GM20000 (cell line): ENCODE data around the gene TMEM258.

ENCODE experiments used
- DNase-seq: peaks from one replicate; pipeline ENCODE4 v3.0.0; 2012; ENCODE audit warnings: low spot score
- TF ChIP-seq, protein P1 (sequence below): IDR thresholded peaks from 2 replicates; pipeline ENCODE4 v1.5.1; 2012; ENCODE audit warnings: mild to moderate bottlenecking, control low read depth; ENCODE audit errors: extremely low read depth, missing control alignments

TMEM258 gene

DNA sequence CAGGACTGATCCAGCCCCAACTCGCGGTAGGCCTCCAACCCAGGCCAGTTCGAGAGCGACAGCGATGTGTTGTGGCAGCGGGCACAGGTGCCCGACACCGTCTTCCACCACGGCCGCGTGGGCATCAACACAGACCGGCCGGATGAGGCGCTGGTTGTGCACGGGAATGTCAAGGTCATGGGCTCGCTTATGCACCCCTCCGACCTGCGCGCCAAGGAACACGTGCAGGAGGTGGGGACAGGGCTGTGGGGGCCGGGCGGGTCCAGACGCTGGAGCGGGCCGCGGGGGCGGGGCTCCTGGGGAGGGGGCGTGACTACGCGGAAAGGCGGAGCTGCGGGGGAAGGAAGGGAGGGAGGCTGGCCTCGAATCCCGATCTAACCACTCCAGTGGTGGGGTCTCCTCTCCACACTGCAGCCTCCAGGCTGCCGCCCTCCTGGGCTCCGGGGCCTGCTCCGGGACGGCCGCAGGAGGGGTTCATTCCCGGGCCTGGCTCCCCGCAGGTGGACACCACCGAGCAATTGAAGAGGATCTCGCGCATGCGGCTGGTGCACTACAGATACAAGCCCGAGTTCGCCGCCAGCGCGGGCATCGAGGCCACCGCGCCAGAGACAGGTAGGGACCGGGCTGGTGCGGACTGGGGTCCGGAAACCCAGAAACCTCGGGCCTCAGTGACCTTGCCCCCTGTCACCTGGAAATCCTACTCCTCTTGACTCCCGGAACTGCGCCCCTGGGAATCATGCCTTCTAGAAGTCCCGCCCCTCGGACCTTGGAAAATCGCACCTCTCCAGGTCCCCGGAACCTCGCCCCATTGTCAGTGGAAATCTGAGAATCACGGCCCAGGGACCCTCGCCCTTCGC is 14.9 kb downstream of the TMEM258 start:
- TF ChIP-seq, protein P1, sequence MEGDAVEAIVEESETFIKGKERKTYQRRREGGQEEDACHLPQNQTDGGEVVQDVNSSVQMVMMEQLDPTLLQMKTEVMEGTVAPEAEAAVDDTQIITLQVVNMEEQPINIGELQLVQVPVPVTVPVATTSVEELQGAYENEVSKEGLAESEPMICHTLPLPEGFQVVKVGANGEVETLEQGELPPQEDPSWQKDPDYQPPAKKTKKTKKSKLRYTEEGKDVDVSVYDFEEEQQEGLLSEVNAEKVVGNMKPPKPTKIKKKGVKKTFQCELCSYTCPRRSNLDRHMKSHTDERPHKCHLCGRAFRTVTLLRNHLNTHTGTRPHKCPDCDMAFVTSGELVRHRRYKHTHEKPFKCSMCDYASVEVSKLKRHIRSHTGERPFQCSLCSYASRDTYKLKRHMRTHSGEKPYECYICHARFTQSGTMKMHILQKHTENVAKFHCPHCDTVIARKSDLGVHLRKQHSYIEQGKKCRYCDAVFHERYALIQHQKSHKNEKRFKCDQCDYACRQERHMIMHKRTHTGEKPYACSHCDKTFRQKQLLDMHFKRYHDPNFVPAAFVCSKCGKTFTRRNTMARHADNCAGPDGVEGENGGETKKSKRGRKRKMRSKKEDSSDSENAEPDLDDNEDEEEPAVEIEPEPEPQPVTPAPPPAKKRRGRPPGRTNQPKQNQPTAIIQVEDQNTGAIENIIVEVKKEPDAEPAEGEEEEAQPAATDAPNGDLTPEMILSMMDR, result no peak
- DNase-seq, result peak; percentile 74

DNA sequence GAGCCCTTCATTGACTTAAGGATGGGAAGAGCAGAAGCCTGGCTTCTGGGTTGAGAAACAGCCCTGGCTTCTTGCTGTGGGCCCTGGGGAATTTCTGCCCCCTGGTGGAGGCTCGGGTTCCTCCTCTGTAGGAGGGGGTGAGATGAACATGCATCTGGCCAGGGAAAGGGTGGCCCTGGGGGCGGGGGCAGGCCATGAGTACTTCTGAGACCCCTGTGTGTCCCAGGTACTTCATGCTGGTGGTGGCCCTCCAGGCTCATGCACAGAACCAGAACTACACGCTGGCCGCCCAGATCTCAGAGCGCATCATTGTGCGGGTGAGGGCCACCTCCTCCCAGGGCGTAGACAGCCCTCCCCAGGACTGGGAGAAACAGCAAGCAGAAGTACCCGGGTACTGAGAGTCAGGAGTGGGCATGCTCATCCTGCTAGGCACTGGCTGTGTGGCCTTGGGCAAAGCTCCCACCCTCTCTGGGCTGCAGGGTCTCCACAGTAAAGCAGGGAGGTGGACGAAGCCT is 15.8 kb downstream of the TMEM258 start:
- TF ChIP-seq, protein P1, result peak; percentile 49
- DNase-seq, result peak; percentile 92

DNA sequence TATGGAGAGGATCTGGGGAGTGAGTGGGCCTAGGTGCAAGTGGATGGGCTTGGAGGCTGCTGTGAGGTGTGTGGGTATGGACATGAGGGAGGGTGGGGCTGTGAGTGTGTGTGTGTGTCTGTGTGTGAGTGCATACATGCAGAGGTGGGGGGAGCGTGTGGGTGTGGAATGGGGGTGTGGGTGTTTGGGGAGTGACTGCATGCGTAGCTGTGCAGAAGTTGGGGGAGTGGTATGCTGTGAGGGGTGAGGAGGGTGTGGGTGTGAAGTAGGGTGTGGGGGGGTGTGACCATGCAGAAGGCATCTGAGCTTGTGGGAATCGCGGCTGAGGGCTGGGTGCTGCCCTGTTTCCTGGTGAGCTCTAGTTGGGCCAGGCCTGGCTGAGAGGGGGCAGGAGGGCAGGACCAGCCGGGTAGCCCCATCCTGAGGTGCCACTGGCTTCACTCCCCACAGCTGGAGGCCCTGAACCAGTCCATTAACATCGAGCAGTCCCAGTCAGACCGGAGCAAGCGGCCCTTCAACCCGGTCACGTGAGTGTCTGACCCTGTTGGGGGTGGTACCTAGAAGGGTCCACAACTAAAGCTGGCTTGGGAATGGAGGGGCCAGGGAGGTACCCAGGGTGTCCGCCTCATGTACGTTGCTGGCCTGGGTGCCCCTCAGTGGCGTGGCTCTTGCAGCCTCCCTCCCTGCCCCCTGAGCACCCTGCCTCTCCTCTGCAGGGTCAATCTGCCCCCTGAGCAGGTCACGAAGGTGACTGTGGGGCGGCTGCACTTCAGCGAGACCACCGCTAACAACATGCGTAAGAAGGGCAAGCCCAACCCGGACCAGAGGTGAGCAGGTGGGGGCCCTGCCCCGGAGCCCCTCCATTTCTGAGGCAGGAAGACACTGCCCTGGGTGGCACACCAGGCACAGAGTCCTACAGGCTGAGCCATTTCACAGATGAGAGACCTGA is 16.5 kb downstream of the TMEM258 start:
- TF ChIP-seq, protein P1, result peak; percentile 19
- DNase-seq, result no peak

DNA sequence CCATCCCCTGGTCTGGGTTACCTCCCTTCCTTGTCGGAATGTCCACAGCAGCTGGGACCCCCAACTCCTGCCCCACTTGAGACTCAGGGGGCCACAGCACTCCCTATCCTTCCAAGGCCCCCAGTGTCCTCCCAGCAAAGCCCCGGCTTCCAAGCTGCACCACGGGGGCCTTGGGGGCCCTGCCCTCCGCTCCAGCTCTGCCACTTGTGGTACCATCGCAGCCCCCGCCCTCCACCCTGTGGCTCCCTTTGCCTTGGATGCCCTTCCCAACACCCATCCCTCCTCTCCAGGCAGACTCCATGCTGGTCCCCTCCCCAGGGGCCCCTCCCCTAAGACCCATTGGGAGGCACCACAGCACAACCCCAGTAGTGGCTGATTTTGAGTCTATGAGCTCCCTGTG is 17.3 kb downstream of the TMEM258 start:
- TF ChIP-seq, protein P1, result no peak
- DNase-seq, result no peak

DNA sequence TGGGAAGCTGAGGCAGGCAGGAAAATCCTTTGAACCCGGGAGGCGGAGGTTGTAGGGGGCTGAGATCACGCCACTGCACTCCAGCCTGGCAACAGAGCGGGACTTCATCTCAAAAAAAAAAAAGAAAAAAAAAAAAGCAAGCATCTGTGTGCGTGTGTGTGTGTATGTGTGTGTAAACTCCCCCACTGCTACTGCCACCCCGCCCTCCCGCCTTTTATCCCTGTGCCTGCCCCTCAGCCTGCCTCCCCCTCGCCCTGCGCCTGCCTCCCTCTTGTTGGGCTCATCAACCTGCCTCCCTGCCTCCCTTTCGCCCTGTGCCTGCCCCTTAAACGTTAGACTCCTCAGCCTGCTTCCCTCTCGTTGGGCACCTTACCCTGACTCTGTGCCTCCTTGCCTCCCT is 18.0 kb downstream of the TMEM258 start:
- DNase-seq, result no peak
- TF ChIP-seq, protein P1, result no peak

DNA sequence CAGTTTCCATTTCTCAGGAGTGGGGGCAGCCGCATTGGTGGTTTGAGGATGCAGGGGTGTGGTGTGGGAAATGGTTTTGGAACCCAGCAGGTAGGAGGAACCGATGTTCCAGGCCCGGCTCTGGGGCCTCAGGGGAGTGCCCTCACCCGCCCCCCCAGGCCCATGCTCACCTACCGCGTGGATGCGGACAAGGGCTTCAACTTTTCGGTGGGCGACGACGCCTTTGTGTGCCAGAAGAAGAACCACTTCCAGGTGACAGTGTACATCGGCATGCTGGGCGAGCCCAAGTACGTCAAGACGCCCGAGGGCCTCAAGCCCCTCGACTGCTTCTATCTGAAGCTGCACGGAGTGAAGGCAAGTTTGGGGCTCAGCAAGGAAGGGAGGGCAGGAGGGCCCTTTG is 18.6 kb downstream of the TMEM258 start:
- DNase-seq, result no peak
- TF ChIP-seq, protein P1, result no peak
